ENCODE data around the gene CNTN5.

DNA sequence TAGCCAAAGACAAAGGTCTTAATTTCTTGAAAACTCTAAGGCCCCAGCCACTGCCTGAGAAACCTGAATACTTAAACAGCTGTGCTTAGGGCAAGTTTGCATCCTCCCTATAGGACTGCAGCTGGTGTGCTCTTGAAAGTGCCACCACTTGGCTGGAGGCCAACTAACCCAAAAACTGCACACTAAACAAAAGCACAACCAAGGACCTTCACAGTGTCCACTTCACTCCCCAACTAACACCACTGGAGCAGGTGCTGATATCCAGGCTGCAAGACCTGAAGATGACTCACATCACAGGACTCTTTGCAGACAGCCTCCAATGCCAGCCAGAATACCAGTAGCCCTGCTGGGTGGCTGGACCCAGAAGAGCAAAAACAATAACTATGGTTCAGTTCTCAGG is 1308.6 kb downstream of the CNTN5 start:
- TF ChIP-seq, protein P1, sequence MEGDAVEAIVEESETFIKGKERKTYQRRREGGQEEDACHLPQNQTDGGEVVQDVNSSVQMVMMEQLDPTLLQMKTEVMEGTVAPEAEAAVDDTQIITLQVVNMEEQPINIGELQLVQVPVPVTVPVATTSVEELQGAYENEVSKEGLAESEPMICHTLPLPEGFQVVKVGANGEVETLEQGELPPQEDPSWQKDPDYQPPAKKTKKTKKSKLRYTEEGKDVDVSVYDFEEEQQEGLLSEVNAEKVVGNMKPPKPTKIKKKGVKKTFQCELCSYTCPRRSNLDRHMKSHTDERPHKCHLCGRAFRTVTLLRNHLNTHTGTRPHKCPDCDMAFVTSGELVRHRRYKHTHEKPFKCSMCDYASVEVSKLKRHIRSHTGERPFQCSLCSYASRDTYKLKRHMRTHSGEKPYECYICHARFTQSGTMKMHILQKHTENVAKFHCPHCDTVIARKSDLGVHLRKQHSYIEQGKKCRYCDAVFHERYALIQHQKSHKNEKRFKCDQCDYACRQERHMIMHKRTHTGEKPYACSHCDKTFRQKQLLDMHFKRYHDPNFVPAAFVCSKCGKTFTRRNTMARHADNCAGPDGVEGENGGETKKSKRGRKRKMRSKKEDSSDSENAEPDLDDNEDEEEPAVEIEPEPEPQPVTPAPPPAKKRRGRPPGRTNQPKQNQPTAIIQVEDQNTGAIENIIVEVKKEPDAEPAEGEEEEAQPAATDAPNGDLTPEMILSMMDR (IDR thresholded peaks at IDR 0.05) = no peak
- TF ChIP-seq POLR2A (IDR thresholded peaks at IDR 0.05) = no peak

Measured in suprapubic skin (tissue), 3 donors.